HG03342 (cell line): ENCODE measurements around the gene CYTH3.
"Not testable (repeated sequence)": the region's sequence is repeated elsewhere in the genome, so short reads cannot be mapped to it uniquely, and the experiment has no call there.

Experiments used
- ATAC-seq: cut with Tn5 transposase; IDR thresholded peaks from one replicate; pipeline ENCODE4 v1.9.1; 2021; ENCODE audit warnings: mild to moderate bottlenecking, moderate library complexity; ENCODE audit not compliant: unreplicated experiment

The CYTH3 gene

DNA sequence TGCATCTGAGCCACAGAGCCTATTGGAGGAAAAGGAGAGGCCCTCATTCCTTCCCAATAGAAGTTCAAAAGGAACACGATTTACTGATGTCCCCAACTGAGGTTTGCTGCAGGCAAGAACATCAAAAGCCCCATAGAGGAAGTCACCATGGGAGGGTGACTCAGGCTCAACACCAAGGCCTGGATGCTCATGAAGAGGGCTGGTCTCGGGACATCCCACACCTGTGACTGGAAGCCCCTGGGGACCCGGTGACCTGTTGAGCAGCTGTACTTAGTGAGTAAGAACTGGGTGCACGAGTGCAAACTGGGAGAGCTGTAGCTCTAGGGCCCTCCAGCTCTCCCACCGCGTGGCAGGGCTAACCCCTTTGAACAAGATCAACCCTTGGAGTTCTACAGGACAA is 38.0 kb downstream of the CYTH3 start:
- peak; percentile 72 for ATAC-seq

DNA sequence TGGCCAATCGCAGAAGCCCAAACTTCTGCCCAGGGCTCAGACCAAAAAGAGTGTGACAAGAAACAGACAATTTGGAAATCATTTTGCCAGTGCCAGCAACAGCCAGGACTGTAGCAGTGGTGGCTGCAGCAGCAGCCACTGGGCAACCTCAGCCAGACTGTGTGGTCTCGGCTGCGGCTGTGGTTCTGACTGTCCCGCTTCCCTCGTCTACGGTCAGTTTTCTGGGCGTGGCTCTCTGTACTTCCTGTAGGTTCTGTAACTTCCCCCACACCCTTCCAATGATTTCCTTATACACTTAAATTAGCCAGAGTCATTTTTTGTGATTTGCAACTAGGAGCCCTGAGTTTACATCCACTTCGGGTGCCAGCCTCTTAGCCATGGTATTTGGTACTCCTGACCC is 39.9 kb downstream of the CYTH3 start:
- ATAC-seq, result no peak

DNA sequence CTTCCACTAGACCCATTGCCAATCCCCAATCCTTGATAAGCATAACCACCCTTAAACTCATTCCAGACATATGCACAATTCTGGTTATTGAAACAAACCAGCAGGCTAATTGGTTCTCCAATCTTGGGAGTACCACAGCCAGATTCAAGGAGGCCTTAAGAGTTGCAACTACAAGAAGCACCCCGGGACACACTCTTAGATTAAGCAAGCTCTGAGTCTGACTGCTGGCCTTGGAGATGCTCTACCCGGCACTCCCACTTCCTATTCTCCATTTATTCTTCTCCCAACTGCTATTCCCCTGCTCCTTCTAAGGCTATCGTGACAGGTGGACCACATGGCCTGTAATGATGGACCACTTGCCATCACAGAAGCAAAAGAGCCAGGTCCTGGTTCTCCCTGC is 40.3 kb downstream of the CYTH3 start:
- no peak for ATAC-seq

DNA sequence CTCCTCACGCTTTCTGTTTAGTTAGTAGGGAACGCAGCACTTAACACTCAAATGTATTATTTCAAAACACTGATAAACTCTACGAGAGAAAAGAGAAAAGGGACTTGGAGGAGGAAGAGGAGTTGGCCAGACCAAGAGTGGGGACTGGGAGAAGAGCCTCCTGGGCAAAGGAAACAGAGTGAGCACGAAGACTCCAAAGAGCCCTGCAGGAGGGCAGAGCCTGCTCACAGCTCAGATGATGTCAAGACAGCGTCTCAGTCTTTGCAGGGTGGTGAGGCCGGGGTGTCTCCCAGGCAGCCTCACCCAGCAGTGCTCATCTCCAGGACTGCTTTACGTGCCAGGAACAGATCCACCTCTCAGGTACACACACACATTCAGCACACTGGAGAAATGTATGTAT is 41.2 kb downstream of the CYTH3 start:
- no peak for ATAC-seq

DNA sequence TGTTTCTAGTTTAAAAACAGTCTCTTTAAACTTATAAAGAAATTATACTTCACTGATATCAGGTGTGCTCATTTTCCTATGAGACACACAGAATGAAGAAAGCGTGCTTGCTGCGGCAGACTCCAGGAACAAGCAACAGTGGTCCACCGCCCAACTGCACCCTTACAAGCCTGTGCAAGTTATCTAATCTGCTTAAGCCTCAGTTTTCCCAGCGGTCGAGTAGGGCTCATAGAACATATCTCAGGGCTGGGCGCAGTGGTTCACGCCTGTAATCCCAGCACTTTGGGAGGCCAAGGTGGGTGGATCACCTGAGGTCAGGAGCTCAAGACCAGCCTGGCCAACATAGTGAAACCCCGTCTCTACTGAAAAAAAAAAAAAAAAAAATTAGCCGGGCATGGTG is 43.1 kb downstream of the CYTH3 start:
- not testable (repeated sequence) for ATAC-seq

DNA sequence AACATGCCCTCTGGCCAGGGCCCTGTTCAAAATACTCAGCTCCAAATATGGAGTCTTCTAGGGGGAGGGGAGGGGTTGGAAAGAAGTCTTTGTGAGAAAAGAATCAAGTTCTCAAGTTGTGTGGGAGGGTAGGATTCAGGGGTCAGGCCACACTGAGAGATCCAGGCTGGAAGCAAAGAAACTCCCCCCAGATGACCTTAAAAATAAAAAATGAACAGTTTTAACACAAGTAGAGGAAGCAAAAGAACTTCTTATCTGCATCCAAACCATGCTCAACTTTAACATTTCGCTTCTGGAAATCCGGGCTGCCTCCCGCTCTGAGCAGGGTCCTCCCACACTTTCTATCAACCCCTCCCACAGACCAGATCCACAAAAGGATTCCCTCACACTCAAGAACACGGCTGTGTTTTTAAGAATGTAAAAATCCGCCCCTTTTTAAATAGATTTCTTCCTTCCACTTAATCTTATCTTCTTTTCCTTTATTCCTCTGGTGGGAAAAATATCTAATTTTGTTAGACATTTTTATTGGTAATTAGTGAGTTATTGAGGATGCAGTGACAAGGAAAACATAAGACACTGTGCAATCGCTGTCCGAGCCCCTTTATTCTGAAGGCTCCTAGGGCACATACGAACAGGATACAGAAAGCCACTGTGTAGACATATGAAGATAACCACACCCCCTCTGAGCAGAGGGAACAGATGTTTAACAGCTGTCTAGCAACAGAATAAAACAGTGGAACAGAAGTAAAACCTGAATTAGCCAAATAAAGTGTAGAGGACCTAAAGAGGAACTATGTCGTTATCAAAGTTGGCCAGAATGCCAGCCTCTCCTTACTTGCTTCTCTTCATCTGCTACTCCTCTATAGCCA is 43.8 kb downstream of the CYTH3 start:
- ATAC-seq, result peak; percentile 85

DNA sequence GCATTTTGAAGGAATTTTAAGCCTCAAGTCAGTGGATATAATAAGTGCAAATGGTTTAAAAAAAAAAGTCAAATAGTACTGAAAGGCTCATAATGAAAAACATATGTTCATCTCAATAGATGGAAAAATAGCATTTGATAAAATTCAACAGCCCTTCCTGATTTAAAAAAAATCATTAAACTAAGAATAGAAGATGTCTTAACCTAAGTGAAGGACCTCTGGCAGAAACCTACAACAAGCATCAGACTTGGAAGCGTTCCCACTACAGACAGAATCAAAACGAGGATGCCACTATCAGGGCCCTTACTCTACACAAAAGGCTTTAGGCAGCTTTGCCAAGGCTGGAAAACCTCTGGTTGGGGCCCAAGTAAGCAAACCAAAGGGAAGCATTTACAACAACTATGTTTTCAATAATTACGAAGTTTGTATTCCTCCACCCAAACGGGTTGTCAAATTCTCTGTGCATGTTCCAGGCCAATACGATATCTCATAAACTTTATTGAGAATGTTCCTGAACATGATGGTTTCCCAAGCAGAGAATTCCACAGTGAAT is 45.1 kb downstream of the CYTH3 start:
- no peak for ATAC-seq

DNA sequence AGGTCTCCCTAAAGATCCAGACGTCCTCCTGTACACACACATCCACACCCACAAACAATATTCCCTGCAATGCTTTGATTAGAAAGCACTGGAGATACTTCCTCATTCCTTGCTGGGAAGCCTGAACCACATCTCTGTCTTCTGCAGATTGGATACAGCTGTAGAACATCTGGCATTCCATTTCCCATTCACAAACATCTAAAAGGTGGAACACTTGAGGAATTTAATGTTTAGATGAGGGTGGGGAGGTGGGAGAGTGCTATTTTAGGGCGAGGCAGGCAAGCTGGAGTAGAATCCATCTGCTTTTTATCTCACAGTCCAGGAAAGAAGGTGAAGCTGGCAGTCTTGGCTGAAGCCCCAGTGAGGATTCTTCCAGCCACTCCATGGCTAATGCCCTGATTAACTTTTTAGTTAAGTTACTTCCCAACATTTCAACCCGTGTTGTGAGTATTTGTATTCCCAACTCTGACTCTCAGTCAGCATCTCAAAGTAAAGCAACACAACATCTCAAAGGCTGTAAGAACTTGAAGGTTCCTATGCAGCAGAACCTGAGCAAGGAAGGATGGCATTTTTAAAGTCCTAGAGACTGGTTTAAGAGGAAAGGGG is 46.1 kb downstream of the CYTH3 start:
- ATAC-seq, result no peak

DNA sequence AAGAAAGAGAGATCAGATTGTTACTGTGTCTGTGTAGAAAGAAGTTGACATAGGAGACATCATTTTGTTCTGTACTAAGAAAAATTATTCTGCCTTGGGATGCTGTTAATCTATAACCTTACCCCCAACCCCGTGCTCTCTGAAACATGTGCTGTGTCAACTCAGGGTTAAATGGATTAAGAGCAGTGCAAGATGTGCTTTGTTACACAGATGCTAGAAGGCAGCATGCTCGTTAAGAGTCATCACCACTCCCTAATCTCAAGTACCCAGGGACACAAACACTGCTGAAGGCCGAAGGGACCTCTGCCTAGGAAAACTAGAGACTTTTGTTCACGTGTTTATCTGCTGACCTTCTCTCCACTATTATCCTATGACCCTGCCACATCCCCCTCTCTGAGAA is 49.0 kb downstream of the CYTH3 start:
- not testable (repeated sequence) for ATAC-seq

DNA sequence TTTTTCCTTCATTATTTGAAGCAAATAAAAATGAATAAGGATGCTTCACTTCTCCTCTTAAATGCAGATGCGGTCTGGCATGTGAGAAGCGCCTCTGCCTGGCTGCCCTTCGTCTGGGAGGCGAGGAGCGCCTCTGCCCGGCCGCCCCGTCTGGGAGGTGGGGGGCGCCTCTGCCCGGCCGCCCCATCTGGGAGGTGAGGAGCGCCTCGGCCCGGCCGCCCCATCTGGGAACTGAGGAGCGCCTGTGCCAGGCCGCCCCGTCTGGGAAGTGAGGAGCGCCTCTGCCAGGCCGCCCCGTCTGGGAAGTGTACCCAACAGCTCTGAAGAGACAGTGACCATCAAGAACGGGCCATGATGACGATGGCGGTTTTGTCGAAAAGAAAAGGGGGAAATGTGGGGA is 49.4 kb downstream of the CYTH3 start:
- ATAC-seq, result not testable (repeated sequence)

DNA sequence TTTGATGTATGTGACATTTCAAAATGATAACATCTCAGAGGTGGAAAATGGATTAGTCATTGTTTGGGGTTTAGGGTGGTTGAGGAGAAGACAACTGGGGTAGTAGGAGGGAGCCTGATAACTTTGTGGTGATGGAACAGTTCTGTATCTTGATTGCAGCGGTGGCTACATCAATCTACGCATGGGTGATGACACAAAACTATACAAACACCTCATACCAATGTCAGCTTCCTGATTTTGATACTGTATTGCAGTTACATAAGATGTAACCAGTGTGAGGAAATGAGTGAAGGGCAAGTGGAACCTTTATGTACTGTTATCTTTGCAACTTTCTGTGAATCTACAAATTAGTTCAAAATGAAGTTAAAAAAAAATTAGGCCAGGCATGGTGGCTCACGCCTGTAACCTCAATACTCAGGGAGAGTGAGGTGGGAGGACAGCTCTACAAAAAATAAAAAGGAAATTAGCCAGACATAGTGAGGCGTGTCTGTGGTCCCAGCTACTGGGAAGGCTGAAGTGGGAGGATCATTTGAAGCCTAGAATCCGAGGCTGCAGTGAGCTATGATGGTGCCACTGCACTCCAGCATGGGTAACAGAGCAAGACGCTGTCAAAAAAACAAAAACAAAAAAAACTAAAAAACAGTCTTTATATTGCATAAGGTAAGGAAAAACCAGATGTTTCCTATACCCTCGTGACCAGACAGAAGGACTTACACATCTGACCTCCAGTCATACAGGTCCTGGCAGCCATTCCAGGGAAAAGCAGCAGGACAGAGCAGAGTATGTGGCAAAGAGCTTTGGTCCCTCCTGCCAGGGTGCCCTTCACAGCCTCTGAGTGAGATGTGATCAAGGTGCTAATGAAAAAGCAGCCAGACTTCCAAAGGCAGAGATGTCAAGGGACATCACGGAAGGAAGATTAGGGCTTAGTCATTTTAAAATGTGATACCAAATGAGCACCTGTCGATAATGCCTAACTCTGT is 50.8 kb downstream of the CYTH3 start:
- ATAC-seq, result no peak

DNA sequence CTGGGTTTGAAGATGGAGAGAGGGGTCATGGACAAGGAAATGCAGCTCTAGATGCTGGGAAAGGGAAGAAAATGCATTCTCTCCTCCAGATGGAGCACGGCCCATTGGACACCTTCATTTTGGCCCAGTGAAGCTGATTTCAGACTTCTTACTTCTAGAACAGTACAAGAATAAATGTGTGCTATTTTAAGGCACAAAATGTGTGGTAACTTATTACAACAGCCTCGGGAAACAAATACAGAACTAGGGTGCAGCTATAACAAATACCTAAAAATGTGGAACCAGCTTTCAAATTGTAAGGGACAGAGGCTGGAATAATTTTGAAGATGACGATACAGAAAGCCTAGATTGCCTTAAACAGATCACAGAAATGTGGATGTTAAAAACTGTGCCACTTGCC is 54.1 kb downstream of the CYTH3 start:
- ATAC-seq, result no peak

DNA sequence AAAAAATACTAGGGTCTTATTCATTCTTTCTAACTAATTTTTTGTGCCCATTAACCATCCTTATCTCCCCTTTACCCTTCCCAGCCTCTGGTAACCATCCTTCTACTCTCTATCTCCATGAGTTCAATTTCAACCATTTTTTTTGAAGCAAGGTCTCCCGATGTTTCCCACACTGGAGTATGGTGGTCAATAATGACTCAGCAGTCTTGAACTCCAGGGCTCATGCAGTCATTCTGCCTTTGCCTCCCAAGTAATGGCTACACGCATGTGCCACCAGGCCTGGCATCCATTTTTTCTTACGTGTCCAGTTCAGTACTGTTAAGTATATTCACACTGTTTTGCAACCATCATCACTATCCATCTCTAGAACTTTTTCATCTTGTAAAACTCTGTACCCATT is 60.4 kb downstream of the CYTH3 start:
- ATAC-seq, result no peak

DNA sequence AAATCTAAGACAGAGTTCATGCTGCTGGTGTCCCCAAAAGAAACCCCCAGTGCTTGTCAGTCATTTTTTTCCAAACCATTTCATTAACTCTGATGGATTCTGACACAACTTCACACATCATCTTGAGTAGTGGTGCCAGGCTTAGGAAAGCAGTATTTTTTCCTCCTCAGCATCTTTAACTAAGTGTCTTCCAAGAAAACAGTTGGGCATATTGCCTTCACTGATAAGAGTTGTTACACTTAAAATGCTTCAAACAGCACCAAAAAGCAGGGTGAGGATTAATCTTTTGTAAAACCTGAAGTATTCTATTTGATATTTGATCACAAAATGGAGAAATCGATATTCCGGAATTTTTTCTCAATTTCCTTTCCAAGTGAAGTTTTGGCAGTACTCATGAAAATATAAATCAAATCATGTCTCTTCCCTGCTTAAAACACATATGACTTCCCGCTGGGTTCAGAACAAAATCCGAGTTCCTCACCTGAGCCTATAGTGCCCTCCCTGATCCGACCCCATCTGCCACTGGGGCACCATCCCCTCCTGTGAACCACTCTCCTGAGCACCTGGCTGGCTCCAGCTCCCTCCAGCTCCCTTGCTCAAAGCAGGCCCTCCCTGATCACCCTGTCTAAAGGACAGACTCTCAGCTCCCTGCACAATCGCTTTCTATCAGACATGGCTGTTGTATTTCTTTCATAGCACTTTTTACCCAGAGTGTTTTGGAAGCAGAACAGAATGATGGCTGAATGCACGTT is 61.6 kb downstream of the CYTH3 start:
- no peak for ATAC-seq

DNA sequence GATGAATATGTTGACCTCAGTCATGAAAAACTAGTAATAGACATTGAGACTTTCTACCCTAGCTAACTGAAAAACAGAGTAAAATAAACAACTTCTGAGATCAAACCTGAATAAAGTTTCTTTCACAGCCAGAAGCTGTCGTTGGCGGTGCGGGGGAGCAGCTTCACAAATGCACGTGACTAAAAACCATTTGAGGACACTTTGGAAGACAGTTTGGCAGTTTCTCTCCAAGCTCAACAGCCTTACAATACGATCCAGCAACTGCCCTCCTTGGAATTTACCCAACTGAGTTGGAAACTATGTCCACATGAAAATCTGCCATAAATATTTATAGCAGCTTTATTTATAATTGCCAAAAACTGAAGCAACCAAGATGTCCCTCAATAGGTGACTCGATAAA is 63.1 kb downstream of the CYTH3 start:
- ATAC-seq, result no peak

DNA sequence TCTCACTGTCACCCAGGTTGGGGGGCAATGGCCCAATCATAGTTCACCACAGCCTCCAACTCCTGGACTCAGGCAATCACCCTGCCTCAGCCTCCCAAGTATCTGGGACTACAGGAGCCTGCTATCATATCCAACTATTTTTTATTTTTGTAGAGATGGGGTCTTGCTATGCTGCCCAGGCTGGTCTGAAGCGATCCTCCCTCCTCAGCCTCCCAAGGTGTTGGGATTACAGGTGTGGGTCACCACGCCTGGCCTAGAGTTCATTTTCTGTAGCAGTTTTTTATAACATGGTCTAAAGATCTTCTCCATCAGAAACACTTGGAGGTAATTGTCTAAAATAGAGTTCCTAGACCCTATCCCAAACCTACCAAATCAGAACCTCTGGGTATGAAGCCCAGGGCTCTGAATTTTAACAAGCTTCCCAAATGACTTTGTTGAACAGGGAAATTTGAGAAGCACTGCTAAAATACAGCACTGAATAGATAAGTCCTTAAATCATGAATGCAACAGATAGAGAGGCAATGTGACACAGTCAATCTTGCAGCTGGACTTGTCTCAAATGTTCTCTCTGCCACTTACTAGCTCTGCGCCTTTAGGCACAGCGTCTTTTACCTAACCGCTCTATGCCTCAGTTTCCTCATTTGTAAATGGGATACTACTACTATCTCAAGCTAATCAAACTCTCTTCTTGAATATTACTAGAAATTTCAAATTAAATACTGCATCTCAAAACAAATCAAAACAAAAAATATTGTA is 63.7 kb downstream of the CYTH3 start:
- ATAC-seq, result no peak

DNA sequence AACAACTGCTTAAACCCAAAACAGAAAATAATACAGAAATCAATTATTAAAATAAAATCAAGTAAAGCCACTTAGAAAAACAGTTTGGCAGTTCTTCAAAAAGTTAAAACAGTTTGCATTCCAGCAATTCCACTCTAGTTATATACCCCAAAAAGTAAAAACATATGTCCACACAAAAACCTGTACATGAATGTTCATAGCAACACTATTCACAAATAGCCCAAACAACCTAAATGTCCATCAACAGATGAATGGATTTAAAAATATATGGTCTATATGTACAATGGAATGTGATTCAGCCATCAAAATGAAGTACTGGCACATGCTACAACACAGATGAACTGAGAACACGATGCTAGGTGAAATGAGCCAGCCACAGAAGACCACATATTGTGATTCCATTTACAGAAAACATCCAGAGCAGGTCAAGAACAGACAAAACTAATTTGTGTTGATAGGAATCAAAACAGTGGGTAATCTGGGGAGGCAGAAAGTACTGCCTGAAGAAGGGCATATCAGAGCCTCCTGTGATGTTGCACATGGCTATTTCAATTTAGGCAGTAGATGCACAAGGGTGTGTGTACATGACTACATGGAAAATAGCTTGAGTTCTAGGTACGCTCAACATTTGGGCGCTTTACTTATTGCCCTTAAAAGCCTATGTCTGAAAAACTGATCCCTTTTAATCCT is 66.3 kb downstream of the CYTH3 start:
- ATAC-seq, result no peak

DNA sequence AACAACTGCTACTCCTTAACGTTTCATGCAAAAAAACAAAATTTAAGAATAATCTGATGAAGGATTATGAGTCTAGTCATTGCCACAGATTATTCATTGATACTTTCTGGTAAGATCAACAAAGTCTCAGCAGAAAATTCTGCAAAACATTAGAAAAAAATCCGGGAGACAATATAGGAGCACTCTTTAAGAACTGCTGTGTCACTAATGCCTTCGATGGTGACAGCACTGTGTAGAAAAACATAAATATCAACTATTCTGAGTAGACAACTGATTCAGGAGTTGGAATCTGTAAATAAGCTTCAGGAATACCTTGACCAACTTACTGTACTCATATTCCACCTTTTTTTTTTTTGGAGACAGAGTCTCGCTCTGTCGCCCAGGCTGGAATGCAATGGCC is 69.0 kb downstream of the CYTH3 start:
- no peak for ATAC-seq

DNA sequence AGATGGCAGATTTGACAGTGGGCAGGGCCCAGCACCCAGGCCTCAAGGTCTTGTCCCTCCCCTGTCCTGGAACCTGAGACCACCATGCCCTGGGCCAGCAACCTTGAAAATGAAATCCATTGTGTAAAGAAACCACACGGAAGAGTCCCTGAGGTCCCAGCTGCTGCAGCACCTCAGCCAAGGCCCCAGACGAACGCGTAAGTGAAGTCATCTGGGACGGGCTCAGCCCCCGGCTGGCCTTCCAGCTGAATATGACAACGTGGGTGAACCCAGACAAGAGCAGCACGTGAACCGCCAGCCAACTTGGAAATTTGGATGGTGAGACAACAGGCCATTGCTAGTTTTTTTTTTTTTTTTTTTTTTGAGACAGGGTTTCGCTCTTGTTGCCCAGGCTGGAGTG is 70.3 kb downstream of the CYTH3 start:
- no peak for ATAC-seq
